H1 (cell line): ENCODE results near the gene PLXNA3. TPM values are rescaled to one million over a fixed set of nuclear protein-coding genes. Genes with fewer than 3 reads are reported as not detected.

ENCODE experiments used
- CTCF ChIA-PET: fragments of 300-600 bp; sonication (Branson Sonifier 250); formaldehyde crosslinking; loops from one replicate; lab custom pipeline; 2021; ENCODE audit not compliant: partially characterized antibody; lab: Charles Lee
- POLR2A ChIA-PET: fragments of 300-600 bp; sonication (Branson Sonifier 250); formaldehyde crosslinking; loops from one replicate; lab custom pipeline; 2021; ENCODE audit warnings: inconsistent platforms; ENCODE audit not compliant: partially characterized antibody; lab: Charles Lee
- DNase-seq, 2 experiments: peaks; one replicate each; pipeline versions ENCODE4 v3.0.0 to v3.0.0-alpha.2; 2010 to 2022; ENCODE audit warnings: low spot score in 2 of 2, low read depth in 1 of 2, mixed read lengths in 1 of 2
- FAIRE-seq: peaks from 2 replicates; lab custom pipeline; 2011; peaks lifted over from hg19 to GRCh38; lab: Jason Lieb, UNC
- H2AFZ ChIP-seq: 2 replicates; pipeline ENCODE4 v1.8.1; 2012; ENCODE audit warnings: low read length, inconsistent platforms
- H2AK5ac ChIP-seq: 2 replicates; pipeline ENCODE4 v1.6.1; 2013; ENCODE audit warnings: low read depth, low read length
- H2BK120ac ChIP-seq: replicated peaks from 2 replicates; pipeline ENCODE3; 2013; ENCODE audit warnings: low read depth, low read length, inconsistent platforms
- H2BK12ac ChIP-seq: 2 replicates; pipeline ENCODE4 v1.6.1; 2013; ENCODE audit warnings: low read depth, low read length
- H2BK15ac ChIP-seq: 2 replicates; pipeline ENCODE4 v1.6.1; 2013; ENCODE audit warnings: low read length
- H2BK20ac ChIP-seq: 2 replicates; pipeline ENCODE4 v1.6.1; 2013; ENCODE audit warnings: low read length
- H2BK5ac ChIP-seq: 2 replicates; pipeline ENCODE4 v1.6.1; 2013; ENCODE audit warnings: low read depth, low read length
- H3K14ac ChIP-seq: 2 replicates; pipeline ENCODE4 v1.6.1; 2013; ENCODE audit warnings: inconsistent platforms; ENCODE audit not compliant: insufficient read length
- H3K18ac ChIP-seq: 2 replicates; pipeline ENCODE4 v1.6.1; 2013; ENCODE audit warnings: low read length; ENCODE audit errors: extremely low read depth
- H3K23ac ChIP-seq: 2 replicates; pipeline ENCODE4 v1.6.1; 2013; ENCODE audit warnings: inconsistent platforms; ENCODE audit not compliant: insufficient read length
- H3K23me2 ChIP-seq: 2 replicates; pipeline ENCODE4 v1.6.1; 2013; ENCODE audit warnings: low read depth, low read length
- H3K27ac ChIP-seq: 2 replicates; pipeline ENCODE4 v1.6.1; 2011; ENCODE audit warnings: low read depth, low read length, inconsistent platforms
- H3K27me3 ChIP-seq, 4 experiments: replicated peaks in 1 of 4; 1 replicate in 1 of 4; 2 replicates in 3 of 4; pipeline versions ENCODE4 v1.6.1 to v1.8.1; 2011 to 2013; ENCODE audit warnings: low read length in 3 of 4, mild to moderate bottlenecking in 3 of 4, inconsistent platforms in 2 of 4, mixed read lengths in 2 of 4, moderate library complexity in 1 of 4; ENCODE audit not compliant: control insufficient read depth in 3 of 4, insufficient read depth in 3 of 4; ENCODE audit errors: extremely low read depth in 1 of 4
- H3K36me3 ChIP-seq, 4 experiments: 2 replicates each; pipeline versions ENCODE4 v1.6.1 to v1.8.1; 2011 to 2013; ENCODE audit warnings: mild to moderate bottlenecking in 4 of 4, low read length in 3 of 4, moderate library complexity in 2 of 4, control low read depth in 1 of 4, inconsistent platforms in 1 of 4; ENCODE audit not compliant: insufficient read depth in 4 of 4, control insufficient read depth in 2 of 4
- H3K4ac ChIP-seq: replicated peaks from 2 replicates; pipeline ENCODE3; 2013; ENCODE audit warnings: low read length, low read depth, mixed read lengths, inconsistent platforms; ENCODE audit not compliant: insufficient read length
- H3K4me1 ChIP-seq, 4 experiments: replicated peaks in 1 of 4; 1 replicate in 1 of 4; 2 replicates in 3 of 4; pipeline versions ENCODE4 v1.6.1 to v1.8.1; 2011 to 2013; ENCODE audit warnings: low read length in 3 of 4, inconsistent platforms in 2 of 4, mixed read lengths in 1 of 4; ENCODE audit not compliant: insufficient read depth in 4 of 4, control insufficient read depth in 3 of 4
- H3K4me2 ChIP-seq, 2 experiments: 2 replicates each; pipeline versions ENCODE4 v1.6.1 to v1.8.1; 2011 to 2013; ENCODE audit warnings: low read depth in 2 of 2, low read length in 2 of 2, control low read depth in 1 of 2, inconsistent platforms in 1 of 2, mild to moderate bottlenecking in 1 of 2; ENCODE audit not compliant: insufficient read depth in 1 of 2
- H3K4me3 ChIP-seq, 4 experiments: fragments of 200-600, 300-600 bp in 1 of 4; sonication (generic), shearing (Covaris generic), sonication (Bioruptor Twin) in 1 of 4; 2 replicates each; pipeline versions ENCODE4 v1.5.1 to v1.8.1; 2011 to 2016; ENCODE audit warnings: low read length in 4 of 4, low read depth in 3 of 4, control low read depth in 2 of 4, inconsistent platforms in 2 of 4, mild to moderate bottlenecking in 2 of 4, mixed read lengths in 1 of 4, moderate library complexity in 1 of 4; ENCODE audit not compliant: insufficient read depth in 2 of 4; ENCODE audit errors: extremely low read depth in 1 of 4
- H3K56ac ChIP-seq: replicated peaks from 2 replicates; pipeline ENCODE3; 2013; ENCODE audit warnings: low read depth, mild to moderate bottlenecking, mixed read lengths, low read length, inconsistent platforms; ENCODE audit not compliant: insufficient read length
- H3K79me1 ChIP-seq: 2 replicates; pipeline ENCODE4 v1.6.1; 2013; ENCODE audit warnings: low read depth, low read length, control low read depth
- H3K79me2 ChIP-seq, 2 experiments: 2 replicates each; pipeline versions ENCODE4 v1.6.1 to v1.8.1; 2012 to 2013; ENCODE audit warnings: low read length in 2 of 2, mild to moderate bottlenecking in 2 of 2, inconsistent platforms in 1 of 2; ENCODE audit not compliant: insufficient read depth in 2 of 2, control insufficient read depth in 1 of 2
- H3K9ac ChIP-seq, 4 experiments: replicated peaks in 1 of 4; 1 replicate in 1 of 4; 2 replicates in 3 of 4; pipeline versions ENCODE4 v1.6.1 to v1.8.1; 2011 to 2013; ENCODE audit warnings: low read depth in 3 of 4, low read length in 3 of 4, control low read depth in 2 of 4, mild to moderate bottlenecking in 2 of 4, moderate library complexity in 2 of 4, inconsistent platforms in 1 of 4; ENCODE audit errors: extremely low read depth in 1 of 4
- H3K9me3 ChIP-seq, 2 experiments: 2 replicates each; pipeline versions ENCODE4 v1.6.1 to v1.8.1; 2012 to 2013; ENCODE audit warnings: mild to moderate bottlenecking in 2 of 2, moderate library complexity in 2 of 2, control low read depth in 1 of 2, inconsistent platforms in 1 of 2, low read depth in 1 of 2, low read length in 1 of 2, mixed read lengths in 1 of 2; ENCODE audit not compliant: insufficient read depth in 2 of 2
- H4K20me1 ChIP-seq, 2 experiments: replicated peaks in 1 of 2; 2 replicates each; pipeline versions ENCODE3 to v1.8.1; 2011 to 2013; ENCODE audit warnings: inconsistent platforms in 2 of 2, low read length in 2 of 2, mild to moderate bottlenecking in 1 of 2; ENCODE audit not compliant: insufficient read depth in 2 of 2, control insufficient read depth in 1 of 2
- H4K5ac ChIP-seq: 2 replicates; pipeline ENCODE4 v1.6.1; 2013; ENCODE audit warnings: low read length, low read depth, mixed read lengths, inconsistent platforms; ENCODE audit not compliant: insufficient read length
- H4K8ac ChIP-seq: 2 replicates; pipeline ENCODE4 v1.8.0; 2013; ENCODE audit warnings: mild to moderate bottlenecking, moderate library complexity, low read length, inconsistent platforms; ENCODE audit not compliant: insufficient read depth; ENCODE audit errors: extremely low read depth
- H4K91ac ChIP-seq: replicated peaks from 2 replicates; pipeline ENCODE3; 2013; ENCODE audit warnings: low read length, mixed read lengths, inconsistent platforms; ENCODE audit not compliant: insufficient read length
- BACH1 ChIP-seq: IDR thresholded peaks from 2 replicates; pipeline ENCODE4 v1.6.1; 2012; ENCODE audit warnings: low read length, improper control_type of control experiment
- CREB1 ChIP-seq: IDR thresholded peaks from 2 replicates; pipeline ENCODE4 v1.6.1; 2012; ENCODE audit warnings: inconsistent platforms
- CTBP2 ChIP-seq: IDR thresholded peaks from 2 replicates; pipeline ENCODE4 v1.7.0; 2011; ENCODE audit warnings: borderline replicate concordance, mild to moderate bottlenecking, moderate library complexity, mixed read lengths, low read length; ENCODE audit not compliant: insufficient read depth, insufficient read length
- EGR1 ChIP-seq: IDR thresholded peaks from 2 replicates; pipeline ENCODE4 v1.6.1; 2011; ENCODE audit warnings: low read depth, low read length, borderline replicate concordance
- KDM4A ChIP-seq: IDR thresholded peaks from one replicate; pipeline ENCODE4 v1.7.1; 2012; ENCODE audit warnings: low read depth, mild to moderate bottlenecking, moderate library complexity, low read length, inconsistent platforms; ENCODE audit not compliant: severe bottlenecking
- RNF2 ChIP-seq: fragments of 200-900, 300-1000 bp; sonication (generic); IDR thresholded peaks from 2 replicates; pipeline ENCODE4 v1.7.1; 2016; ENCODE audit warnings: borderline replicate concordance, low read depth, mild to moderate bottlenecking, antibody characterized with exemption, low read length; ENCODE audit not compliant: poor library complexity, severe bottlenecking; ENCODE audit errors: missing control alignments
- SIN3A ChIP-seq, 2 experiments: IDR thresholded peaks in 1 of 2; conservative IDR thresholded peaks in 1 of 2; 2 replicates each; pipeline ENCODE4 v1.6.1; 2011 to 2012; ENCODE audit warnings: low read length in 2 of 2, improper control_type of control experiment in 1 of 2, low read depth in 1 of 2, mild to moderate bottlenecking in 1 of 2
- SP1 ChIP-seq: IDR thresholded peaks from 2 replicates; pipeline ENCODE4 v1.6.1; 2011; ENCODE audit warnings: low read depth, low read length
- TAF7 ChIP-seq: optimal IDR thresholded peaks from 2 replicates; pipeline ENCODE3; 2011; ENCODE audit warnings: low read depth, mild to moderate bottlenecking, inconsistent platforms, low read length, moderate library complexity, borderline replicate concordance
- ZNF274 ChIP-seq: IDR thresholded peaks from 2 replicates; pipeline ENCODE4 v1.7.0; 2012; ENCODE audit warnings: low read length, borderline replicate concordance; ENCODE audit errors: extremely low read depth
- WGBS, 2 experiments: shearing (Covaris generic) in 1 of 2; methylation state at CpG; one replicate each; pipeline versions ENCODE4 v1.1.6 to v1.1.7; 2013 to 2015; ENCODE audit warnings: low lambda C conversion rate in 2 of 2, mixed read lengths in 2 of 2, inconsistent platforms in 1 of 2, low coverage in 1 of 2, missing lambda C conversion rate in 1 of 2; ENCODE audit not compliant: insufficient replicate concordance in 2 of 2, insufficient coverage in 1 of 2, insufficient read length in 1 of 2; ENCODE audit errors: extremely low coverage in 1 of 2, missing lambda C conversion rate in 1 of 2; 5-methylcytosine and 5-hydroxymethylcytosine counted together
- polyA plus RNA-seq, 7 experiments: library from polyadenylated mRNA; depleted of rRNA in 3 of 7; stranded (reverse) in 5 of 7; unstranded in 2 of 7; fragments of >200 nt in 5 of 7; fragments of 200-250 nt in 2 of 7; gene quantifications; 1 replicate in 5 of 7; 2 replicates in 1 of 7; 4 replicates in 1 of 7; pipeline versions ENCODE4 v1.2.1 to v1.2.3, GENCODE V29; 2011 to 2013; ENCODE audit warnings: missing spikeins in 2 of 7, mixed read lengths in 2 of 7
- total RNA-seq: library from RNA; stranded (reverse); fragmentation: NEBNext Ultra II Directional; extraction: Animal tissue kit (Norgen Biotek cat#: 25700); gene quantifications from 2 replicates; pipeline ENCODE4 v1.2.1, GENCODE V29; 2021

PLXNA3 gene
- total and polyA plus RNA-seq, 2 of the 8 experiments (the other 6 are each of a cell fraction or from before 2014, with no cell fraction given) = 10.7 to 18.2 TPM

- Histone ChIP-seq H3K4me3 (peak overlapping the region in 2 of 4 experiments; percentile 30 to 59; a peak in 1 of 8 replicates), H3K56ac (no peak overlapping the region), H3K27me3 (no peaks in the 10 kb centered on the region), H3K23me2 (peaks cover 4% of the 10 kb centered on the region; the same call in 1 of the 2 replicates), H3K36me3 (peaks cover 0 to 11% (median 7%) of the 10 kb centered on the region in 4 experiments; a peak in 5 of 8 replicates), H3K4ac (no peak overlapping the region), H2BK15ac (no peak overlapping the region), H3K79me1 (no peaks in the 10 kb centered on the region), H3K4me2 (peak overlapping the region; percentile 66 to 82; a peak in 1 of 4 replicates), H3K9me3 (no peaks in the 10 kb centered on the region), H3K9ac (no peak overlapping the region), H3K4me1 (no peaks in the 10 kb centered on the region), H4K91ac (no peak overlapping the region), H3K14ac (no peak overlapping the region), H2BK120ac (no peak overlapping the region), H2BK20ac (no peak overlapping the region), H2BK5ac (no peak overlapping the region), H3K18ac (no peak overlapping the region), H3K79me2 (peaks cover 3 to 9% of the 10 kb centered on the region in 2 experiments; a peak in 2 of 4 replicates), H3K23ac (no peak overlapping the region), H2AFZ (no peak overlapping the region), H4K5ac (no peak overlapping the region), H3K27ac (no peak overlapping the region), H4K8ac (no peak overlapping the region), H2BK12ac (no peak overlapping the region), H4K20me1 (peaks cover 0 to 4% of the 10 kb centered on the region in 2 experiments), H2AK5ac (no peak overlapping the region)
- no peak for FAIRE-seq
- no peak for TF ChIP-seq CREB1
- TF ChIP-seq RNF2 = no peak
- no peak for TF ChIP-seq SP1
- no peak for TF ChIP-seq TAF7
- no peak for TF ChIP-seq EGR1
- no peak for TF ChIP-seq CTBP2
- no peak for TF ChIP-seq SIN3A (conservative IDR thresholded peaks at IDR 0.05 in 1 of 2, IDR thresholded peaks at IDR 0.05 in 1 of 2; ENCODE audit: low read depth in 1 of 2, low read length in 2 of 2)
- no peak for TF ChIP-seq BACH1
- no peak for TF ChIP-seq ZNF274
- TF ChIP-seq KDM4A = no peak
- no peak for DNase-seq
- 96% methylated on average over 2 of the region's 2 CpGs; no CpG with 5 or more reads in 1 of the 2 experiments for WGBS, 2 experiments
- POLR2A ChIA-PET = interaction anchor here (0.8 to 3.8 kb wide), 7 partner anchors 14 to 81 kb away, joined by 3 to 31 read pairs (median 4); partner anchors contain the start of genes DNASE1L1, FAM50A and RPL10
- CTCF ChIA-PET = interaction anchor here (0.7 to 1.5 kb wide), 7 partner anchors 9 to 59 kb away, joined by 3 to 5 read pairs (median 3); no protein-coding TSS in a partner anchor
These were observed 28.4 kb upstream of the PLXNA3 start for GRCh38 chrX:154429711-154430110.
